Activated CD4-positive, alpha-beta T cell treated with anti-CD3 and anti-CD28 coated beads, Interleukin-2, amount 50 U/mL, for 16 hours (primary cell): ENCODE data around the gene CBX8.

Source experiments
- DNase-seq: peaks from one replicate; pipeline ENCODE4 v3.0.0-alpha.2; 2020

The CBX8 gene

DNA sequence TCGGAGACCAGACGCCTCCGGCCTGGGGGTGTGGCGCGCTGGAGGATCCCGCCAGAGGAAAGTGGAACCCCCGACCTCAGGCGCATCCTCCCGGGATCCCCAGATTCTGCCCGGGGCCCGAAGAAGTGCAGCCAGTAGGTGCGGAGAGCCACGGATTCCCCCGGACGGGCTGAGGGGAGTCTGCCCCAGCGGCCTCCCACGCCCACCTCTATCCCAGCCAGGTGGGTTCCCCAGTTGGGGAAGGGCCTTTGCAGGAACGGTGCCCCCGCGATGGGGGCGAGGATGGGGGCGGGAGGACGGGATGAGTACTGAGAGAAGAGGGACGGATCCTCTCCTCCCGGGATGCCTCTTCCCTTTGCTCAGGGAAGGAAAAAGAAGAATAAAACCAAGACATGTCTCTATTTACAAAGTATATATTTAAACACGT lies 5.1 kb downstream of the CBX8 start:
- DNase-seq = no peak

DNA sequence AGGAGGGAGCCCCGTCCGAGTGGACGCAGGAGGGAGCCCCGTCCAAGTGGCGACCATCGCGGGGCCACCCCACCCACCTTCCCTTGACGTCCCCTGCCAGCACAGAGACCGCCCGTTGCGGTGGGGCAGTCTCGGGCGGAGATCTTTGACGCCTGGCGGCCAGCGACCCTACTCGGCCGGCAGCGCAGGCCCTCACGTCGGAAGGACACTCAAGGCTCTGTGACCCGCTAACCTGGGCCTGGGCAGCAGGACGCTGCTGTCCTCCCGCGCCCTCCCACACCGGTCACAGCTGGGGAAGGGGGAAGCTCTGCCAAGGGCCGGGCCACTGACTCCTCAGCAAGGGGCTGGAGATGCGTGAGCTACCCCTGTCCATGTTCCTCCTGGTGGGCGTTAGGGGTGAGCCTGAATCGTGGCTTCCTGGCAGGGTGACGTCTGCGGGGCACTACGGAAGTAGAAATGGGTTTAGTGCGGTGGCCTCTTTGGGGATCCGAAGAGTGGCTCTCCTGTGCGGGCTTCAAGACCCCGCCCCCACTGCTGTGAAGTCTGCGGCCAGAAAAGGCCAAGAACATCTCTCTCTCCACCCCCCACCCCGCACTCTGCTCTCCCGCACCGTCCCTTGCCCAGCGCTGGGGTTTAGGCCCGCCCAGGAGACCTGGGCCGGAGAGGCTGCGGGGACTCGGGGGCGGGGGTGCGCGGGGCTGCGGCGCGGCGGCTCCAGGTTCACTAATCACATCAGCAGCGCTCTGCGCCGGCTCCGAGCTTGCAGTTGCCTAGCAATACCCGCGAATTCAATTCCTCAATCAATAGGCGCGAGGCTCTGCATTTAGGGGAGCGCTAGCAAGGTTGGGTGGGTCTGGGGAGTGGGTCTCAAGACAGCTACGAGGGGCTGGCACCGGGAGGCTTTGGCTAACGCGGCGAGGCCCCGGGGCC lies 5.8 kb downstream of the CBX8 start:
- DNase-seq = no peak

DNA sequence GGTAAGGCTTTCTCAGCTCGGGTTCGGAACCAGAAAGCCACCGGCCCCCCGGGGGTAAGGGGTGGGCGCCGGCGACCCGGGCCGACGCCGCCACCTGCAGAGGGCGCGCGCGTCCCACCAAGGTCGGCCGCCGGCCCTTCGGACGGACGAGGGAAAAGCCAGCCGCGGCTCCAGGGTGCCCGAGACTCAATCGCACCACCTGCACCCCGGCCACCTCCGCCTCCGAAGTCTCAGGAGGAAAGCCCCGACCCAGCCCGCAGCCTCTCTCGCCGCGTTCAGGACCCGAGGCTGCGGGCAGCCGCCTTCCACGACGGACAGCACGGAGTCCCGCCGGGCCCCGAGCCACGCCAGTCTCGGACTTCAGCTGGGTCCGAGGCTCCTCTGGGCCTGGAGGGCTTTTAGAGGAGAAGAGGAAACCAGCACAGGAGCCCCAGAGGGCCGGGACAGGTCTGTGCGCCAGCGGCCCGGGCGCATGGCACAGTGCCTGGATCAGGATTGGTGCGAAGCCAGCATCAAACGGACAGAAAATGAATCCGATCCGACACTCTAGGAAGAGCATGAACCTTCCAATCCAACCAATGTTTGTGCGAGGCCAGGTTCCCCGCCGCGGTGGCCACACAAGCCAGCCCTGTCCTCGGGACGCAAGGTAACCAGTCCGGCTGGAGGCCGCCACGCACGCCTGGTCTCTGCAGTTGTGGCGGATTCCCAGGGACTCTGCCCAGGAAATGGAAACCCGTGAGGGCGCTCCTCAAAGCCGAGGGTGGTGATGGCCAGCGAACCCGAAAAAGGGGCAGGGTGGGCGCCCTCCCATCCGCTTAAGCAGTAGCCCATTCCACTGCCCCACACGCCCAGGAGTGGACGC lies 6.7 kb downstream of the CBX8 start:
- no peak for DNase-seq

DNA sequence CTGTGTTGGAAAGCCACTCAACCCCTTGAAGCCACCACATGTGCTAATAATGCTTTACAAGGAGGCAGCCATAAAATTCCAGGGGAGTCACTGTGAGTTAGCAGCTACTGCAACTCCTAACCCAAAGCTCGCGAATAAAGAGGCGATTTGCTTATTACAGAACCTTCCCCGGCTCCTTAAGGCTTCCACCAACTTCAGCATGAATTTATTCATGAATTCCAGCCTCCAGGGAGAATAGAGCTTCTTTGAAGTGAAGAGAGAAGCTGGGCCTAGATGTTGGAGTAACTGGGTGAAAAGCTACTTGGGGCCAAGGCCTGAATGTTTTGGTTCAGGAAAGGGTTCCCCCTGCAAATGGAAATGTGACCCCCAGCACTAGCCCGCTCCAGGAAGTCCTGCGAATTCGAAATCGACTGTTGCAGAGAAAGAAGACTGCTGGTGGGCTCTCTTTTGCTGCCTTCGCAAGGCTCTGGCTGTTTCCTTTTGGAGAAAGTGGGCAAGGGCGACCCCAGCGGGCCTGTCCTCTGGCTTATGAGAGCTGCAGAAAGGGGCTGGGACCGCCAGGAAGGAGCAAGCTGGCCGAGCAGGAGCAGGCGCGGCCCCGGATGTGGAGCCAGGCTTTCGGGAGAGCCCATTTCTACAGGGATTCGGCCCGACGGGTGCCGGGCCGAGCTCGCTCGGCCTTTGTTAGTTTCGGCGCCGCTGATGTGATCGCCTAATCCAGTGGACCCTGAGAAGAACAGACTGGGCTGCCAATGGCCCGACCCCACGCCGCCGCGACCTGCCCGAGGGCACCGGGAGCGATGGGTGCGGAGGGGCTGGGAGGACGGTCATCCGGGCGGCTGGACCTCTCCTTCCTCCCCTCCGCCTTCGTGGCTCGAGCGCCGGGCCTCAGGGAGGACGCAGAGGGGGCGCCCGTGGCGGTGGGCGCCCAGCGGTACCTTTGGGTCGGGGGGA lies 7.6 kb downstream of the CBX8 start:
- DNase-seq = no peak

DNA sequence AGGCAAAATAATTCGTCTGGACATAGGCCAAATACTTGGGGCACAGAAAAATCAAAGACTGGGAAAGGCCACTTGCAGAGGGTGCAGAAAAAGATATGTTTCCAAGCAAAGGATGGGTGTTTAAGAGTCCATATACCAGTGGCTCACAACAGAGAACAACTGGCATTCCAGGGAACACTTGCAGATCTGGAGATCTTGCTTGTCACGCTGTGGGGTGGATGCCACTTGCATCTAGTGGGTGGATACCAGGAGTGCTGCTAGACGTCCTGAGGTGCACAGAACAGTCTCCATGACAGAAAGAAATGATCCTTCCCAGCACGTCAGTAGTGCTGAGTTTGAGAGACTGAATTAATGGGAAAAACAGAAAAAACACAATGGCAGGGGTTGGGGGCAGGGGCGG lies 8.4 kb downstream of the CBX8 start:
- DNase-seq = no peak

DNA sequence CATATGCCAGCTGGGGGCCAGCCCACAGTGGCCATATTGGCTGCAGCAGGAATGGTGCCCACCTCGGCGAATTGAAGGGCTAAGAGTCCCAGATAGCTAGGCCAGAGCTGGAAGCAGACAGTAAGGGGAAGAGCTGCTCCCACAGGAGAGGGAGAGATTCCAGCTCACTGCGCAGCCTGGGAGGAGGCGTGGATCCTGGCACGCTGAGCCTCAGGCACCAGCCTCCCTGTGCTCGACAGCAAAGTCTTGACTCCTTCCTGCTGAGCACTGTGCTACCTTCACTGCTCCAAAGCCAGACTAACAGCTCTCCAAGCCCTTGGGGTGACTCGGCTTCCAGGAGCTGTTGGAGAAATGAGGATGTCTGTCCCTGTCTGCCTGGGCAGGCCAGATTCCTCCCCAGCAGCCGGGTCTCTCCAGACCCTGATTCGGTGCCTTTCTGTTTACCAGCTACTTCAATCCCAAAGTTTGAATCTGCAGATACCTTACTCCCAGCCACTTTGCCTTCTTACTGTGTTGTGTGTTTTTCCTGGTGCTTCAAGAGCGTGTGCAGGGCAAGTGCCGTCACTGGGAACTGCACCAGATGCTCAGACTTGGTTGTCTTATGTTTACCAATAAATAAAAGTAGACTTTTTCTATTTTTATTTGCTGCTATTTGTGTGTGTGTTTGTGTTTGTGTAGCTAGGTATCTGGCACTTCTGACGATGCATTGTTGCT lies 9.8 kb downstream of the CBX8 start:
- no peak for DNase-seq

DNA sequence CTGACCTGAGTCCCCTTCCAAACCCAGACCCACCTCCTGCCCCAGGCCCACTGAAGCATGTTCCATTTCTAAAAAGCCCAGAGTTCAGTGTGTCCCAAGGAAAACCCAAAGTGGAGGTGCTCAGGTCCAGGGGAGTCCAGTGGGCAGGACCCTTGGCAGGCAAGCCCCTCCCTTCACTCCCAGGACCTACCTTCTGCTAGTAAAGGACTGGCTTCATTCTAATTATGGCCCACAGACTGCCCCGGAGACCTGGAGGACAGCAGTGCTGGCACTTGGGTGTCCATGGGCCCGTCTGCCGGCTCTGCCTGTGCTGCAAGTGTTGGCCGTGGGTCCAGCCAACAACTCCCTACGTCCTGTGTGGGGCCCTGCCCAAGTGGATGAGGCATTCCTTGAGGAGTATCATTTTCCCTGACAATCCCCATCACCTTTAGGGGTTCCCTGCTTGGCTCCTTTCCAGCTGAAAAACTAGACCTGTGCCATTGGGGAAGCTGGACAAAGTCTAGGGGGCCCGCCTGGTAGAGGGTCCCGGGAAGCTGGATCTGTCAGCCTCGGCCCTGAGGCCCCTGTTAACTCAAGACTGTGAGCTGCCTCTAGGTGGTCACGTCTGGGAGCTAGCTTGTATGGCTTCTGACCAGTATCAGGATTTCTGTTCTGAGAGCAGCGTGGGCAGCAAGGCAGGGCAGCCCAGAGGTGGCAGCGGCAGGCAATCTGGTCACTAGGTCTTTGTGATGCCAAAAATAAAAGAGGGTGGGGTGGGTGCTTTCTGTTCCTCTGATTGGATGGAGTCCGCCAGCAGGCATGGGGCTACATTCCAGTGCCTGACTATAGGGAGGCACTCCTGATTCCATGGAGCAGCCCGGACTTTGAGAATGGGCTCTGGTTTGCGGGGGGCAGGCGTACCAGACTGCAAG lies 10.7 kb downstream of the CBX8 start:
- DNase-seq = no peak

DNA sequence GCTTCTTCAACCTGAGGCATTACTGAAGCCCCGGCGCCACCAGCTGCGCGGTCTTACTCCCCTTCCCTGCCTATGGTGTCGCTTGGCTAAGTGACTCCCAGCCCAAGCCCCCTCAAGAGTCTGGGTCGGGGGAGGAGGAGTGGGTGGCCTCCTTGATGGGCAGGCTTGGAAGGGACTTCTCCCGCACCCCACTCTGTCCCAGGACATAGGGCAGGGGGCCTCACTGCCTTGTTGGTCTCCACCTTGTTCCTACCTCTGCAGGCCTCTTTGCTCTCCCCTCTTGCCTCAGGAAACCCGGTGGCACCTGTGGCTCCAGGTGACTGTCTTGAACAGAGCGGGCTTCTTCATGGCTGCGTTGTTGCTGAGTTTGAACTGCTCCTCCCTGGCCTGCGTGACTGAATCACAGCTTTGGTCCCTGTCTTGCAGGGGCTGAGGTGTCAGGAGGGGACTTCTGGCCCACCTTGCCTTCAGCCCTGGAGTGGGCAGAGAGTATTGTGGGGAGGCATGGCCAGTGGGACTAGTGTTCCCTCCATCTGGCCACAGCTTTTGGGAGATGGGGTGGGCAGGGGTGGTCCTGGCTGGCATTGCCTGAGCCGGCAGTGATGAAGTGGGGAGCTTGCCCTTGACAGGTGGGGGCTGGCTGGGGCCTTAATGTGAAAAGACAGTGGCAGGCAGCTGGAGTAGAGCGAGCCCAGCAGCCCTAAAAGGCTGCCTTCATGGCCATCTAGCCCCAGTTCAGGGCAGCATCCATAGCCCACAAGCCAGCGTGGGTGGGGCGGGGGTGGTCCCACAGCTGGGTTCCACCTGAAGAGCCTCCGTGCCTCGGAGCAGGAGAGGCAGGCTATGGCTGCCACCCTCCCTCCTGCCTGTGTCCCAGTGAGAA lies 11.6 kb downstream of the CBX8 start:
- no peak for DNase-seq

DNA sequence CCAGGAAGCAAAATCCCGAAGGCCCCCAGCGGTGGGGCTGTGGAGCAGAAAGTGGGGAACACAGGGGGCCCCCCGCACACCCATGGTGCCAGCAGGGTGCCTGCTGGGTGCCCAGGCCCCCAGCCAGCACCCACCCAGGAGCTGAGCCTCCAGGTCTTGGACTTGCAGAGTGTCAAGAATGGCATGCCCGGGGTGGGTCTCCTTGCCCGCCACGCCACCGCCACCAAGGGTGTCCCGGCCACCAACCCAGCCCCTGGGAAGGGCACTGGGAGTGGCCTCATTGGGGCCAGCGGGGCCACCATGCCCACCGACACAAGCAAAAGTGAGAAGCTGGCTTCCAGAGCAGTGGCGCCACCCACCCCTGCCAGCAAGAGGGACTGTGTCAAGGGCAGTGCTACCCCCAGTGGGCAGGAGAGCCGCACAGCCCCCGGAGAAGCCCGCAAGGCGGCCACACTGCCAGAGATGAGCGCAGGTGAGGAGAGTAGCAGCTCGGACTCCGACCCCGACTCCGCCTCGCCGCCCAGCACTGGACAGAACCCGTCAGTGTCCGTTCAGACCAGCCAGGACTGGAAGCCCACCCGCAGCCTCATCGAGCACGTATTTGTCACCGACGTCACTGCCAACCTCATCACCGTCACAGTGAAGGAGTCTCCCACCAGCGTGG lies 12.4 kb downstream of the CBX8 start:
- no peak for DNase-seq

DNA sequence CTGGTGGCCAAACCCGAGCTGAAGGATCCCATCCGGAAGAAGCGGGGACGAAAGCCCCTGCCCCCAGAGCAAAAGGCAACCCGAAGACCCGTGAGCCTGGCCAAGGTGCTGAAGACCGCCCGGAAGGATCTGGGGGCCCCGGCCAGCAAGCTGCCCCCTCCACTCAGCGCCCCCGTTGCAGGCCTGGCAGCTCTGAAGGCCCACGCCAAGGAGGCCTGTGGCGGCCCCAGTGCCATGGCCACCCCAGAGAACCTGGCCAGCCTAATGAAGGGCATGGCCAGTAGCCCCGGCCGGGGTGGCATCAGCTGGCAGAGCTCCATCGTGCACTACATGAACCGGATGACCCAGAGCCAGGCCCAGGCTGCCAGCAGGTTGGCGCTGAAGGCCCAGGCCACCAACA lies 13.0 kb downstream of the CBX8 start:
- no peak for DNase-seq

DNA sequence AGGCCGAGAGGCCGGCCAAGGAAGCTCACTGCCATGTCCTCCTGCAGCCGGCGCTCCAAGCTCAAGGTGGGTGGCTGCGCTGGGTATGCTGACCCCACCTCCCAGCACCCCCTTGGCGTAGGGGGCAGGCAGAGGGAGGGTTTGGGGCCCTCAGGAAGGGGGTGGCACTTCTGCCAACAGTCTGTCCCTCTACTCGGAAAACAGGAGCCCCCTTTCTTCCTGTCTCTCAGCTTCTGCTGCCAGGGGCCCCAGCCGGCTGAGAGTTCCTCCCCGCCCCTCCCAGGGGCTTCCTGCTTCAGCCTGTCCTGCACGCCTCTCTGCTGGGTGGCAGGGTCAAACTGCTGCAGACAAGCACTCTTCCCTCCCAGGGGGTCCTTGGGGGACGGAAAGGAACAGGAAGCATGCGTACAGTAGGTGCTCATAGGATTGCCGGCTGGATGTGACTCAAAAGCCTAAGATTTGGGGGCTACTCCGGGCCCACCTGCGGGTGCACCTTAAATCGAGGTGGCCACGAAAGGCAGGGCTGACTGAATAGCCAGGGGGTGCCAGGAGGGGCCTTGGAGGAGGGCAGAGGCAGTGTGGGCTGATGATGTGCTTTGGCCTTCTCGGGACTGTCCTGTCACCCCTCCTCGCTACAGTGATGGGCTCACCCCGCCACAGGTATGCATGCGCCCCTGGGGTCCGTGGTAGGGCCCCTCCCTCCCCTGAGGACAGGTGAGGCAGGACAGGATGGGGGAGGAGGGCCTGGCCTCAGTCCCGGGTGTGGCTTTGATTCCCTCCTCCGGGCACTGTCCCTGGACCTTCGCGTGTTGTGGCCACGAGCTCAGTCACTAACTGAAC lies 14.9 kb downstream of the CBX8 start:
- no peak for DNase-seq

DNA sequence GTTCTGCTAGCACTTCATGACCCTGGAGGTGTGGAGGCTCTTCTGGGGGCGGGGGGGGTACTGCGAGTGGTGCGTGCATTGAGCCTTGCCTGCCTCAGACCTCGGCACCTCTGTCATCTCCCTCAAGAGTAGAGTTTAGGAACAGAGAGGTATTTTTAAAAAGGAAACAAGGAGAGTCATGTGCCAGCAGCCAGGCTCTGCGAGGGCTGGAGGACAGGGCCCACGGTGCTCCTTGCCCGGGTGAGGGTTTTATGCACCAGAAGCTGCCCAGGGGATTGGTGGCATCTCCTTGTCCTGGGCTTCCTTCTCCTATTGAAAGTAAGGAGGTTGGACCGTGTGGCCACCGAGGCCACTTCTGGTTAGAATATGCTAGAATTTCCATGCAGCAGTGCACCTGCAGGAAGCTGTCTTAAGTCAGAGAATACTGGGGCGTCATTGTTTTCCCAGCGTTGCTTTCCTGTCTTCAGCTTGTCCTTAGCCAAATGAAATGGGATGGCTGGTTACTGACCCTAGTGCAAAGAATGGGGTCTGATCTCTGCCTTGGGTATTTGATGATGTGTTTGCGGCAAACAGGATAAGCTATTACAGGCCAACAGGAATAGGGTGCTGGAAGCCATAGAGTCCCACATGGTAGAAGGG lies 15.7 kb downstream of the CBX8 start:
- DNase-seq = no peak

DNA sequence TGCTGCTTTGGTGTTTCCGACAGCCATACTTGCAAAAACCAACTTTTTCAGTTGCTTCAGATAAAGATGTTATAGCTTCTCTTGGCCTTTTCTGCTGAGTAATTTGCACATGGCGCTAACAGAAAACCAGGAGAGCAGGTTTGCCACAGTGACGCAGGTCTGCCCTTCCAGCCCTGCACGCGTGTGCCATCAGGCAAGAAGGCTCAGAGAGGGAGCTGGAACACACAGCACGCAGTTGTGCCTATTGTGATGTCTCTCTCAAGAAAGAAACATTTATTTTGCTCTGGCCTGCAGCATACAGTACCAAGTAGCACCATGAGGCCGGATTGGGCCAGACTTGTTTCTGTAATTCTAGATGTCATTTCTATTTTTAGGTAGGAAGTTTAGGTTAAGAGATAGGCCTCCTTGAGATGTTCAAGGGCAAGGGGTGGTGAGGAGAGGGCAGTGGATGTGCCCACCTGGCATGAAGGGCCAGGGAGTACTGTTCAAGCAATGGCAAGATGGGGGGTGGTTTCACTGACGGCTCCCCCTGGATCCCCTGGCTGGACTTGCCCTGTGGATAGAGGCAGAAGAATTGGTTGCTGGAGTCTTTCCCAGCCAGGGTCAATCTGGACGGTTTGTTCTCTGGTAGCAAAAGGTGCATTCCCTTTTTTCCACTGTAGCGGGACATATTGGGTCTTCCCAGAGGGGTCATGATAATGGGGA lies 17.1 kb downstream of the CBX8 start:
- no peak for DNase-seq

DNA sequence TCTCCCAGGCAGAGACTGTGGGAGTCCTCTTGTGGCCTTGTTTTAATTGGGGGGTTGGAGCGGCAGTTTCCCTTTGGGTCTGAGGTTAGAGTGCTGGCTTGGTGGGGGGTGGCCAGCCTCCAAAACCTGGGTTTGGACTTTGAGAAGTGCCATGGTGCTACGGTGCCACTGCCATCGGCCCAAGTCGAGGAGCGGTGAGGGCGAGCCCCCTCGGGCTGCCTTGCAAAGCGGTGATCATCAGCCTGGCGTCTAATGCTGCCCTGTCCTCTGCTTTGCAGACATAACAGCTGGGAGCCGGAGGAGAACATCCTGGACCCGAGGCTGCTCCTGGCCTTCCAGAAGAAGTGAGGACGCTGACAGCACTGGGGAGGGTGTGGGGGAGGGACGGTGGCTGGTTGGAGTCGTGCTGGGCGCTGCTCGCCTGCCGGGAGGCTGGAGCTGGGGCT lies 17.8 kb downstream of the CBX8 start:
- DNase-seq = no peak

DNA sequence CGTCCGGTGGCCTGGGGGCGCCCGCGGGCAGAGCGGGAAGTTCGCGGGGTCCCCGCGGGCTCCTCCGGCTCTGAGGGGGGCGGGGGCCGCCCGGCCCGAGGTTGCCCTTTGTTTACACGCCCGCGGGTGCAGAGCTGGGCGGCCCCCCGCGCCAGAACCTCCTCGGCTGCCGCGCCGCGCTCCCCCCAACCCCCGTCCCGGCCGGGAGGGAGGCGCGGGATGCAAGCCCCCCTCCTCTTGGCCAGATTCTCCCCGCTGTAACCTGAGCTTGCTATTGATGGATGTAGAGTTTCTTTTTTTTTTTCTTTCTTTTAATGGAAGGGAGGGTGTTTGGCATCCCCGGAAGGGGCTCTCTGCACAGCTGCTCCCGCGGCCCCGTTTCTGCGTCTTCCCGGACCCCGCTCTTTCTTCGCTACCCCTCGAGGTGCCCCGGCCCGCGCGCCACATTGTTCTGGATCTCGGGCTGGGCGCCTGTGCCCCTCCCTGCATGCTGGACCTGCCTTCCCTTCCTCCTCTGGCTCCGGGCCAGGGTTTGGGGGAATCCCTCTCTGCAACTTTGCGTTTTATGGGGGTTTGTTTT lies 18.3 kb downstream of the CBX8 start:
- DNase-seq = no peak

DNA sequence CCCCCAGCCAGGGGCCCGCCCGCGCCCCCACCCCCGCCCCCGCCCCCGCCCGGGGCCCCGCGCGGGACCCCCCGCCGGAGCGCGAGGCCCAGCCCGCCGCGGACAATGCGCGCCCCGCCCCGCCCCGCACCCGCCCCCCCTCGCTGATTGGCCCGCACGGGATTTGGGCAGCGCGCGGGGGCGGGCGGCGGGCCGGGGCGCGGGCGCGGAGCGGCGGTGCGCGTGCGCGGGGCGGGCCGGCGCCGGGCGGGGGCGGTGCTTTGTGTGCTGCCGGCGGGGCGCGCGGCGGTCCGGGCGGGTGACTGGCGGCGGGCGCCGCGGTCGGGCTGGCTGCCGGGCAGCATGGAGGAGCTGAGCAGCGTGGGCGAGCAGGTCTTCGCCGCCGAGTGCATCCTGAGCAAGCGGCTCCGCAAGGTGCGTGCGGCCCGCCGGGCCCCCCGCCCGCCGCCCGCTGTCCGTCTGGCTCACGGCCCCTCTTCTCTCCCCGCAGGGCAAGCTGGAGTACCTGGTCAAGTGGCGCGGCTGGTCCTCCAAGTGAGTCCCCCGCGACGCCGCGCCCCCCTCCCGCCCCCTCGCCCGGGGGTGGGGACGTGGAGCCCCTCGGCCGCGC lies 18.9 kb downstream of the CBX8 start, which contains the start of gene CBX2:
CBX2 (plus strand) TSS at position 255 of the 610 bp plus-strand sequence; CDS start at position 343, 88 bp downstream.
- DNase-seq = peak; percentile 71
